Measurements from ENCODE around the gene PATL1. TPM values are rescaled to one million over a fixed set of nuclear protein-coding genes. Genes with fewer than 3 reads are reported as not detected.
A peak's percentile ranks its signal among the peaks of the same experiment; 100 is the strongest.

The PATL1 gene
- total RNA-seq, 1 donor from 2014 or later, result 37.4 TPM

DNA sequence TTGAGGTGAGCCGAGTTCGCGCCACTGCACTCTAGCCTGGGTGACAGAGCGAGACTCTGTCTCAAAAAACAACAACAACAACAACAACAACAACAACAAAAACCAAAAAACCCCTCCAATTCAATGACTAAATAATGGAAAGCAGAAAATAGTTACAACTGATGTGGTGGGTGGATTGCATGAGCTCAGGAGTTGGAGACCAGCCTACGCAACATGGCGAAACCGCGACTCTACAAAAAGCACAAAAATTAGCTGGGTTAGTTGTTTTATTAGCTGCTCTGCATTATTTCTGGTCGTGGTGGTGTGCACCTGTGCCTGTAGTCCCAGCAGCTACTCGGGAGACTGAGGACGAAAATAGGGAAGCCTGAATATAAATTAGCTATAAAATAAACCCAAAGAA lies 2.6 kb upstream of the PATL1 start:
- Mint-ChIP-seq H3K4me3 (peak overlapping the region; percentile 45), H3K36me3 (peaks cover 7% of the 10 kb centered on the region)
- TF ChIP-seq, protein P1, sequence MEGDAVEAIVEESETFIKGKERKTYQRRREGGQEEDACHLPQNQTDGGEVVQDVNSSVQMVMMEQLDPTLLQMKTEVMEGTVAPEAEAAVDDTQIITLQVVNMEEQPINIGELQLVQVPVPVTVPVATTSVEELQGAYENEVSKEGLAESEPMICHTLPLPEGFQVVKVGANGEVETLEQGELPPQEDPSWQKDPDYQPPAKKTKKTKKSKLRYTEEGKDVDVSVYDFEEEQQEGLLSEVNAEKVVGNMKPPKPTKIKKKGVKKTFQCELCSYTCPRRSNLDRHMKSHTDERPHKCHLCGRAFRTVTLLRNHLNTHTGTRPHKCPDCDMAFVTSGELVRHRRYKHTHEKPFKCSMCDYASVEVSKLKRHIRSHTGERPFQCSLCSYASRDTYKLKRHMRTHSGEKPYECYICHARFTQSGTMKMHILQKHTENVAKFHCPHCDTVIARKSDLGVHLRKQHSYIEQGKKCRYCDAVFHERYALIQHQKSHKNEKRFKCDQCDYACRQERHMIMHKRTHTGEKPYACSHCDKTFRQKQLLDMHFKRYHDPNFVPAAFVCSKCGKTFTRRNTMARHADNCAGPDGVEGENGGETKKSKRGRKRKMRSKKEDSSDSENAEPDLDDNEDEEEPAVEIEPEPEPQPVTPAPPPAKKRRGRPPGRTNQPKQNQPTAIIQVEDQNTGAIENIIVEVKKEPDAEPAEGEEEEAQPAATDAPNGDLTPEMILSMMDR (conservative IDR thresholded peaks at IDR 0.05), result no peak

DNA sequence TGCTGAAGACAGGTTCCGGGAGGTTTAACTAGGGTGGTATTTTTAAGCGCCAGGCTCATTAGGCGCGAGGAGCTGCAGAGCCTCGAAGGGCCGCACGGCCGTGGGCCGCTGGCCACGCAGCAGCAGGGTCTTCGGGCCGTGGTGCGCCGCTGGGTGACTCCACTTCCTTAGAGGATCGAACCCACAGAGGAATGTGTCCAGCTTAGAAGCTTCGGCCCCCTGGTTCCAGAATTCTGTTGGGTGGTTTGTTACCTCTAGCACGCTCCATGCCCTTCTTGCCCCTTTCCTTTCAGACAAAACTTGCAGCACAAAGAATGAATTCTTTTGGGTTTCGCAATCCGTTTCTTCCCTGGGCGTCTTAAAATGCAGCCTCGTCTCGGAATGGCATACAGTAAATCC lies 773 bp upstream of the PATL1 start:
- Mint-ChIP-seq H3K27ac (peak overlapping the region; percentile 100), H3K9me3 (no peaks in the 10 kb centered on the region), H3K4me1 (ENCODE audit: unreplicated experiment) (peaks cover 26% of the 10 kb centered on the region), H3K27me3 (no peaks in the 10 kb centered on the region), H3K36me3 (peaks cover 14% of the 10 kb centered on the region), H3K4me3 (peak overlapping the region; percentile 98)
- TF ChIP-seq, protein P1 (conservative IDR thresholded peaks at IDR 0.05), result peak; percentile 40
- no peak for DNase-seq (ENCODE audit: extremely low spot score, unreplicated experiment)

More for the DNA sequence above, 2.6 kb upstream of the PATL1 start:
- H3K9me3 Mint-ChIP-seq, result no peaks in the 10 kb centered on the region
- H3K27me3 Mint-ChIP-seq, result peaks cover 4% of the 10 kb centered on the region
- H3K27ac Mint-ChIP-seq, result no peak overlapping the region
- no peak for DNase-seq (ENCODE audit: extremely low spot score, unreplicated experiment)
- H3K4me1 Mint-ChIP-seq (ENCODE audit: unreplicated experiment), result peaks cover 24% of the 10 kb centered on the region

DNA sequence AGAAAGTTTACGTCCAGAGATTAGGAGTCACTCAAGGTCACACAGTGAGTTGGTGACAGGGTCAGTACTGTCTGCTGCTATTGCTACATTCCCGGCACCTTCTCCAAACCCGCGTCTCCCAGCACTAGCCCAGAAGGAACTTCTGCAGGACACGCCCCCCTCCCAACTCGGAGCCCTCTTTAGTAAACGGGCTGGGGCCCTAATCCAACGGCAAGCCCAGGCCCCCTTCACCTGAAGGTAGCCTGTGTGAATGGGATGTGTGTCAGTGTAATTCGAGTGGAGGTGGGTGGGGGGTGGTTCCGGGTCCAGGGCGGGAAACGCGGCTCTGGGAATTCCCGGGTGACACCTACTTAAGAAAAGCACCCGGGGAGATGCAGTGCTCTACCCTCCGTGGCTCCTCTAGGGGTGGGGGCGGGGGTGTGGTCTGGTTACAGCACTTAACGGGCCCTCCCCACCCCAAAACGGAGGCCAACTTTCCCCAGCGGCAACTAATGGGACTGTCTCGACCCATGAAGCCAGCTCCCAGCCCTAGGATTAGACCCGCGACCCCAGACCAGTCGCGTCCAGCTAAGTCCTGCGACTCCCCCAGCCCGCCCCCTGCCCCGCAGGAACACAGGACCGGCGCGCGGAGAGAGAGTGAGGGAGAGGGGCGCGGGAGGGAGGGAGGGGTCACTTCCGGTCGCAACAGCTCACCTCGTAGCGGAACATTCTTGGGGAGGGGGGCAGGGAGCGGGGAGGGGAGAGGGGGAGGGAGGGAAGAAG lies 468 bp downstream of the PATL1 start:
- H3K4me3 Mint-ChIP-seq, result peak overlapping the region; percentile 92
- H3K27me3 Mint-ChIP-seq, result no peaks in the 10 kb centered on the region
- no peak for DNase-seq (ENCODE audit: extremely low spot score, unreplicated experiment)
- H3K27ac Mint-ChIP-seq, result peak overlapping the region; percentile 78
- TF ChIP-seq, protein P1 (conservative IDR thresholded peaks at IDR 0.05), result peak; percentile 59
- H3K9me3 Mint-ChIP-seq, result no peaks in the 10 kb centered on the region
- peaks cover 14% of the 10 kb centered on the region for H3K36me3 Mint-ChIP-seq
- peaks cover 26% of the 10 kb centered on the region for H3K4me1 Mint-ChIP-seq (ENCODE audit: unreplicated experiment)

DNA sequence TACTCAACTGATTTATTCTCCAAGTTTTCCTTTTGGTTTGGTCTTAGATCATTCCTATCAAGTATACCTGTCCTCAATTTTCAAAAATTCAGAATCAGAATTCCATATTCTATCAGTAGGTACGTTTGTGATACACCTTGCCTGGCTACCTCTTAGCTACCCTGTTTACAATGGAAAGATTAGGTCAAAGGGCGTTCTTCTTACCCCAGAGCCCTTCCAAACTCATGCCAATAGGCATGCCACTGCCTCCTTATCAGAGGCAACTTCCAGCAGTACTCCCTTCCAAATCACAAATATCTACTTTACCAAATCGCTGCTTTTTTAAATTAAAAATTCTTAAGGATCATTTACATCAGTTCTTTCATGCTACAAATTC lies 1.0 kb downstream of the PATL1 start:
- no peaks in the 10 kb centered on the region for H3K27me3 Mint-ChIP-seq
- TF ChIP-seq, protein P1 (conservative IDR thresholded peaks at IDR 0.05), result no peak
- H3K9me3 Mint-ChIP-seq, result no peaks in the 10 kb centered on the region
- no peak for DNase-seq (ENCODE audit: extremely low spot score, unreplicated experiment)
- peaks cover 14% of the 10 kb centered on the region for H3K36me3 Mint-ChIP-seq
- H3K4me3 Mint-ChIP-seq, result peak overlapping the region; percentile 92
- H3K4me1 Mint-ChIP-seq (ENCODE audit: unreplicated experiment), result peaks cover 26% of the 10 kb centered on the region
- peak overlapping the region; percentile 78 for H3K27ac Mint-ChIP-seq

DNA sequence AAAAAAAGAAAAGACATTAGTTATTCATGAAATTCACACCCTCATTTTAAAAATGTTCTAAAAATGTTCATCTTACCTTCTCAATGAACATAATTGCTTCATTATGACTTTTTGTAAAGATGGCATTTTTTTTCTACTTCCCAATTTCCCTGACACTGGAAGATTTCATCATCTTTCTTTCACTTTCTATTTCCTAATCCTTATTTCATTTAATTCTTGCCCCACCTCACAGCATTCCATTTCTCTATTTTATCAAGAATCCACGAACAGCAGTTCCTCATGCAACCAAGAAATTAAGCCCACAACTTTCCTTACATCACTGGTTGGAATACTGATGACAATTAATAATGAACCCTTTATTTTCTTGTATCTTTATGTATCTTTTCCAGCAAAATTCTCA lies 1.9 kb downstream of the PATL1 start:
- TF ChIP-seq, protein P1 (conservative IDR thresholded peaks at IDR 0.05), result no peak
- peaks cover 26% of the 10 kb centered on the region for H3K4me1 Mint-ChIP-seq (ENCODE audit: unreplicated experiment)
- H3K27ac Mint-ChIP-seq, result peak overlapping the region; percentile 13
- H3K27me3 Mint-ChIP-seq, result no peaks in the 10 kb centered on the region
- peak overlapping the region; percentile 92 for H3K4me3 Mint-ChIP-seq
- H3K36me3 Mint-ChIP-seq, result peaks cover 14% of the 10 kb centered on the region
- no peak for DNase-seq (ENCODE audit: extremely low spot score, unreplicated experiment)
- no peaks in the 10 kb centered on the region for H3K9me3 Mint-ChIP-seq

Data from type B pancreatic cell (in vitro differentiated cells).